SK-N-SH (cell line): ENCODE data around the gene DYDC2. TPM values are rescaled to one million over a fixed set of nuclear protein-coding genes. Genes with fewer than 3 reads are reported as not detected.

Experiments
- CTCF ChIA-PET: fragments of 300-600, 350-600 bp; formaldehyde crosslinking; extraction: SDS; loops from one replicate; lab custom pipeline; 2021; lab: Yijun Ruan, JAX
- POLR2A ChIA-PET: fragments of 350-600 bp; sonication (Branson Sonifier 250); formaldehyde crosslinking; extraction: SDS; loops from one replicate; lab custom pipeline; 2020; ENCODE audit warnings: antibody characterized with exemption, inconsistent platforms; lab: Yijun Ruan, JAX
- DNase-seq: peaks from one replicate; pipeline ENCODE4 v3.0.0; 2012
- H2AFZ ChIP-seq: fragments of 200-600 bp; sonication (generic); 2 replicates; pipeline ENCODE4 v1.8.1; 2016; ENCODE audit warnings: antibody characterized with exemption, mild to moderate bottlenecking, low read depth
- H3F3A ChIP-seq: fragments of 200-600 bp; sonication (generic); replicated peaks from 2 replicates; pipeline ENCODE3; 2016; ENCODE audit warnings: antibody characterized with exemption, mild to moderate bottlenecking; ENCODE audit not compliant: insufficient read depth
- H3K27ac ChIP-seq, 2 experiments: fragments of 200-500 bp in 1 of 2; fragments of 200-600 bp in 1 of 2; sonication (Bioruptor generic) in 1 of 2; sonication (generic), shearing (Covaris generic) in 1 of 2; 2 replicates each; pipeline versions ENCODE4 v1.5.1 to v1.6.1; 2014 to 2016; ENCODE audit warnings: low read depth in 2 of 2, inconsistent platforms in 1 of 2, low read length in 1 of 2, mild to moderate bottlenecking in 1 of 2, mixed read lengths in 1 of 2
- H3K27me3 ChIP-seq: fragments of 200-600 bp; sonication (generic), shearing (Covaris generic); 2 replicates; pipeline ENCODE4 v1.6.1; 2016; ENCODE audit warnings: mixed run types; ENCODE audit not compliant: insufficient read depth
- H3K36me3 ChIP-seq, 2 experiments: fragments of 200-500 bp in 1 of 2; fragments of 200-600 bp in 1 of 2; sonication (Bioruptor generic) in 1 of 2; sonication (generic) in 1 of 2; replicated peaks in 1 of 2; 2 replicates each; pipeline versions ENCODE3 to v1.5.1; 2014 to 2016; ENCODE audit warnings: low read length in 1 of 2, mild to moderate bottlenecking in 1 of 2; ENCODE audit not compliant: insufficient read depth in 2 of 2, control insufficient read depth in 1 of 2
- H3K4me1 ChIP-seq, 2 experiments: fragments of 200-500 bp in 1 of 2; fragments of 200-600 bp in 1 of 2; sonication (Bioruptor generic) in 1 of 2; sonication (generic), shearing (Covaris generic) in 1 of 2; 2 replicates each; pipeline versions ENCODE4 v1.5.1 to v1.6.1; 2014 to 2016; ENCODE audit warnings: low read depth in 1 of 2, low read length in 1 of 2, mixed run types in 1 of 2; ENCODE audit not compliant: insufficient read depth in 2 of 2, control insufficient read depth in 1 of 2
- H3K4me2 ChIP-seq: fragments of 200-600 bp; sonication (generic), shearing (Covaris generic); 2 replicates; pipeline ENCODE4 v1.6.1; 2017; ENCODE audit warnings: mixed run types
- H3K4me3 ChIP-seq, 2 experiments: fragments of 200-500 bp in 1 of 2; fragments of 200-600 bp in 1 of 2; sonication (Bioruptor generic) in 1 of 2; sonication (generic), shearing (Covaris generic) in 1 of 2; 2 replicates each; pipeline versions ENCODE4 v1.5.1 to v1.8.1; 2014 to 2016; ENCODE audit warnings: low read depth in 2 of 2, inconsistent platforms in 1 of 2, low read length in 1 of 2, mild to moderate bottlenecking in 1 of 2, mixed read lengths in 1 of 2, moderate library complexity in 1 of 2
- H3K79me2 ChIP-seq: fragments of 200-600 bp; sonication (generic); 2 replicates; pipeline ENCODE4 v1.8.1; 2017; ENCODE audit warnings: mild to moderate bottlenecking; ENCODE audit not compliant: insufficient read depth
- H3K9ac ChIP-seq: fragments of 200-600 bp; sonication (generic); 2 replicates; pipeline ENCODE4 v1.6.1; 2017; ENCODE audit warnings: mixed run types
- H3K9me2 ChIP-seq: fragments of 200-600 bp; sonication (generic); 2 replicates; pipeline ENCODE4 v1.6.1; 2017; ENCODE audit warnings: mixed run types
- H3K9me3 ChIP-seq: fragments of 200-600 bp; sonication (generic); 2 replicates; pipeline ENCODE4 v1.6.1; 2017; ENCODE audit warnings: mixed run types, mild to moderate bottlenecking, moderate library complexity
- H4K20me1 ChIP-seq: fragments of 200-600 bp; sonication (generic); 2 replicates; pipeline ENCODE4 v1.6.1; 2017; ENCODE audit warnings: mild to moderate bottlenecking, mixed run types; ENCODE audit not compliant: insufficient read depth
- CHD2 ChIP-seq: fragments of 150-350 bp; IDR thresholded peaks from 2 replicates; pipeline ENCODE4 v1.6.1; 2018; ENCODE audit warnings: low read length; ENCODE audit not compliant: partially characterized antibody
- JUND ChIP-seq: IDR thresholded peaks from 2 replicates; pipeline ENCODE4 v1.4.0; 2012
- MAX ChIP-seq: IDR thresholded peaks from 2 replicates; pipeline ENCODE4 v1.4.0; 2012; ENCODE audit warnings: low read depth
- NFIC ChIP-seq: IDR thresholded peaks from 2 replicates; pipeline ENCODE4 v1.4.0; 2012; ENCODE audit warnings: borderline replicate concordance
- NRF1 ChIP-seq: IDR thresholded peaks from 2 replicates; pipeline ENCODE4 v1.6.1; 2012; ENCODE audit warnings: low read depth, mild to moderate bottlenecking, low read length
- PBX3 ChIP-seq: IDR thresholded peaks from 2 replicates; pipeline ENCODE4; 2012
- POLR2AphosphoS5 ChIP-seq: IDR thresholded peaks from 2 replicates; pipeline ENCODE4 v1.6.1; 2012; ENCODE audit warnings: low read depth, low read length
- RAD21 ChIP-seq: IDR thresholded peaks from 2 replicates; pipeline ENCODE4 v1.6.1; 2012; ENCODE audit warnings: mild to moderate bottlenecking, low read length
- RCOR1 ChIP-seq: fragments of 150-350 bp; IDR thresholded peaks from 2 replicates; pipeline ENCODE4 v1.6.1; 2017; ENCODE audit warnings: antibody characterized with exemption, low read length
- REST ChIP-seq: IDR thresholded peaks from 2 replicates; pipeline ENCODE4 v1.6.1; 2012; ENCODE audit warnings: mild to moderate bottlenecking, low read depth, low read length, moderate library complexity
- RFX5 ChIP-seq: IDR thresholded peaks from 2 replicates; pipeline ENCODE4 v1.6.1; 2012; ENCODE audit warnings: mild to moderate bottlenecking, improper control_type of control experiment, low read length
- RXRA ChIP-seq: IDR thresholded peaks from 2 replicates; pipeline ENCODE4 v1.4.0; 2012; ENCODE audit warnings: low read depth, mild to moderate bottlenecking, borderline replicate concordance
- SIN3A ChIP-seq: IDR thresholded peaks from 2 replicates; pipeline ENCODE4 v1.6.1; 2012; ENCODE audit warnings: low read depth, mild to moderate bottlenecking, low read length, moderate library complexity, borderline replicate concordance
- SMC3 ChIP-seq: IDR thresholded peaks from 2 replicates; pipeline ENCODE4 v1.6.1; 2012; ENCODE audit warnings: low read depth, low read length, improper control_type of control experiment
- TAF1 ChIP-seq: IDR thresholded peaks from 2 replicates; pipeline ENCODE4 v1.6.1; 2012; ENCODE audit warnings: low read depth, mild to moderate bottlenecking, low read length, moderate library complexity, borderline replicate concordance
- YY1 ChIP-seq: IDR thresholded peaks from 2 replicates; pipeline ENCODE4 v1.4.0; 2012; ENCODE audit warnings: low read depth, mild to moderate bottlenecking
- WGBS: methylation state at CpG from one replicate; pipeline ENCODE4 v1.1.6; 2017; ENCODE audit warnings: low lambda C conversion rate; 5-methylcytosine and 5-hydroxymethylcytosine counted together
- polyA plus RNA-seq, 3 experiments: library from polyadenylated mRNA; depleted of rRNA; stranded (reverse); fragments of >200 nt; gene quantifications; 2 replicates each; pipeline ENCODE4 v1.2.3, GENCODE V29; 2012

The DYDC2 gene
- polyA plus RNA-seq, 1 of the 3 experiments (the other 2 are of a cell fraction), result 0.08 TPM

- no peak for DNase-seq
- H3K27me3 ChIP-seq, result no peaks in the 10 kb centered on the region
- no peak overlapping the region for H3K4me3 ChIP-seq
- ChIA-PET POLR2A (no interaction called here), CTCF (interaction anchor here (1.1 kb wide), 1 partner anchor 25 kb away, joined by 3 read pairs; no protein-coding TSS in a partner anchor)
- no peaks in the 10 kb centered on the region for H3K4me1 ChIP-seq
- H3K79me2 ChIP-seq, result no peaks in the 10 kb centered on the region
- no peaks in the 10 kb centered on the region for H4K20me1 ChIP-seq
- H3F3A ChIP-seq, result no peaks in the 10 kb centered on the region
- 0% methylated on average over 1 of the region's 1 CpG for WGBS
- TF ChIP-seq REST (no peak), NRF1 (no peak), YY1 (no peak), SIN3A (no peak), PBX3 (no peak), POLR2AphosphoS5 (no peak), MAX (no peak), RFX5 (no peak), CHD2 (no peak), JUND (no peak)
- TF ChIP-seq, all 33 proteins: peak for 0
- Histone ChIP-seq H3K9me2 (no peaks in the 10 kb centered on the region), H3K9me3 (no peaks in the 10 kb centered on the region), H3K36me3 (no peaks in the 10 kb centered on the region), H3K4me2 (no peak overlapping the region), H3K9ac (no peak overlapping the region), H3K27ac (no peak overlapping the region), H2AFZ (no peak overlapping the region)
Measured at GRCh38 chr10:80324086-80324485, 32.5 kb upstream of the DYDC2 start.

- WGBS, result 61% methylated on average over 6 of the region's 6 CpGs
- Histone ChIP-seq H3K9ac (no peak overlapping the region), H3K4me1 (no peaks in the 10 kb centered on the region)
- CTCF ChIA-PET, result interaction anchor here (1.1 kb wide), 1 partner anchor 26 kb away, joined by 3 read pairs; no protein-coding TSS in a partner anchor
- TF ChIP-seq NRF1 (no peak), RAD21 (no peak), POLR2AphosphoS5 (no peak), SMC3 (no peak), RFX5 (no peak), REST (no peak), TAF1 (no peak), RXRA (no peak), RCOR1 (no peak), NFIC (no peak)
- TF ChIP-seq, all 33 proteins: peak for 0
- DNase-seq, result no peak
- H3K4me3 ChIP-seq, result no peak overlapping the region
- no peaks in the 10 kb centered on the region for H3K27me3 ChIP-seq
- no peaks in the 10 kb centered on the region for H3K9me2 ChIP-seq
- no peak overlapping the region for H2AFZ ChIP-seq
- no peak overlapping the region for H3K27ac ChIP-seq
- no peaks in the 10 kb centered on the region for H3F3A ChIP-seq
- POLR2A ChIA-PET, result no interaction called here
- H3K9me3 ChIP-seq, result no peaks in the 10 kb centered on the region
- no peak overlapping the region for H3K4me2 ChIP-seq
- no peaks in the 10 kb centered on the region for H4K20me1 ChIP-seq
- no peaks in the 10 kb centered on the region for H3K79me2 ChIP-seq
- H3K36me3 ChIP-seq, result no peaks in the 10 kb centered on the region
Measured at GRCh38 chr10:80324891-80325364, 31.7 kb upstream of the DYDC2 start.
